Upper lobe of left lung (tissue), 4 donors: Measurements from ENCODE around the gene PANK3.

ENCODE experiments used
- EP300 ChIP-seq, 4 donors: sonication (generic); formaldehyde crosslinking; IDR thresholded peaks; one replicate each; pipeline ENCODE4 v1.5.1; 2017; ENCODE audit warnings: antibody characterized with exemption in 4 of 4, control low read depth in 2 of 4
- POLR2A ChIP-seq, 4 donors: fragments of 450-650 bp; IDR thresholded peaks; one replicate each; pipeline ENCODE4 v1.5.1; 2016 to 2017; ENCODE audit warnings: antibody characterized with exemption in 4 of 4, mild to moderate bottlenecking in 2 of 4
- POLR2AphosphoS5 ChIP-seq, 2 donors: sonication (generic); formaldehyde crosslinking; IDR thresholded peaks; one replicate each; pipeline ENCODE4 v1.5.1; 2017; ENCODE audit warnings: antibody characterized with exemption in 2 of 2
- TF ChIP-seq, protein P1 (sequence below), 6 experiments: fragments of 450-650 bp in 4 of 6; fragments of 200-600 bp in 2 of 6; sonication (generic) in 2 of 6; IDR thresholded peaks; one replicate each; pipeline ENCODE4 v1.5.1; 2016 to 2019; ENCODE audit warnings: antibody characterized with exemption in 6 of 6

DNA sequence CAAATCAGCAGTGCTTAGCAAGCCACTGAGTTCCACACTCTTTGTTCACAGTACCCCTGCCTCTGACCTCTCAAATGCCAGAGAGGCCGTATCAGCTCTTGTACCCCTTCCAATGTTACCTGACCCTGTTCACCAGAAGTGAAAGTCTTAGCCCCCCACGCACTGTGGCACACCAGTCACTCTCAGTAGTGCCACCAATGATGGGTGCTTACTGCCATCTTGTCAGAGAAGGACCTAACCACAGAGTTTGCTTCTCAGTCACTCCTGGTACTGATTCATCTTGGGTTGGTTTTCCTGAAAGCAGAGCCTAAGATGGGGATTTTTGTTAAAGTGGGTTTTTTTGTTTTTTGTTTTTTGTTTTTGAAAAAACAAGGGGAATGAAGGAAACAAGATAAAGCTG, 28.8 kb upstream of the PANK3 start:
- TF ChIP-seq POLR2A (IDR thresholded peaks at IDR 0.05) (no peak), POLR2AphosphoS5 (IDR thresholded peaks at IDR 0.05) (no peak), EP300 (IDR thresholded peaks at IDR 0.05) (no peak)
- TF ChIP-seq, protein P1, sequence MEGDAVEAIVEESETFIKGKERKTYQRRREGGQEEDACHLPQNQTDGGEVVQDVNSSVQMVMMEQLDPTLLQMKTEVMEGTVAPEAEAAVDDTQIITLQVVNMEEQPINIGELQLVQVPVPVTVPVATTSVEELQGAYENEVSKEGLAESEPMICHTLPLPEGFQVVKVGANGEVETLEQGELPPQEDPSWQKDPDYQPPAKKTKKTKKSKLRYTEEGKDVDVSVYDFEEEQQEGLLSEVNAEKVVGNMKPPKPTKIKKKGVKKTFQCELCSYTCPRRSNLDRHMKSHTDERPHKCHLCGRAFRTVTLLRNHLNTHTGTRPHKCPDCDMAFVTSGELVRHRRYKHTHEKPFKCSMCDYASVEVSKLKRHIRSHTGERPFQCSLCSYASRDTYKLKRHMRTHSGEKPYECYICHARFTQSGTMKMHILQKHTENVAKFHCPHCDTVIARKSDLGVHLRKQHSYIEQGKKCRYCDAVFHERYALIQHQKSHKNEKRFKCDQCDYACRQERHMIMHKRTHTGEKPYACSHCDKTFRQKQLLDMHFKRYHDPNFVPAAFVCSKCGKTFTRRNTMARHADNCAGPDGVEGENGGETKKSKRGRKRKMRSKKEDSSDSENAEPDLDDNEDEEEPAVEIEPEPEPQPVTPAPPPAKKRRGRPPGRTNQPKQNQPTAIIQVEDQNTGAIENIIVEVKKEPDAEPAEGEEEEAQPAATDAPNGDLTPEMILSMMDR (IDR thresholded peaks at IDR 0.05) = no peak
